Measurements from ENCODE around the gene SIT1. TPM values are rescaled to one million over a fixed set of nuclear protein-coding genes. Genes with fewer than 3 reads are reported as not detected.
"Not testable (repeated sequence)": the region's sequence is repeated elsewhere in the genome, so short reads cannot be mapped to it uniquely, and the experiment has no call there.

Gene SIT1
- total RNA-seq, 1 donor from 2014 or later = not detected

DNA sequence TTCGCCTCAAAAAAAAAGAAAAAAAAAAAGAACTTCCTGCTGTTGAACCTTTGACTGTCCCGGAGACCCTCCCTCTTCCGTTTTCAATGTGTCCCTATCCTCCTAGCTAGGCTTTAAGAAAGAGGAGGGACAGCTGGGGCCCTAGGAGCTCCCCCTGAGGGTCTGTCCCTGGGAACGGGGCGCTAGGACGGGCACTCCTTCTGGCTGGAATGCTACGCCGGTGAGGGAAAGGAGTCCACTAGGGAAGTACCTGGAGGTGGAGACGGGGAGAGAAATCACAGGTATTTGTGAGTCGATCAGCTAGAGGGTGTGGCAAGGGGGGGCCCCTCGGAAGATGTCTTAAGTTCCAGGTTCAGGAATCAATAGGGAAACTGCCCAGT lies 4.6 kb downstream of the SIT1 start:
- DNase-seq (ENCODE audit: low spot score) = no peak
- intact Hi-C loops (cut with DNase I) = loop anchor here (5.0 kb wide), 1 partner anchor 39 kb away; the partner anchor contains the start of gene TESK1

GRCh38 chr9:35645736-35646135 lies 5.0 kb downstream of the SIT1 start:
- not testable (repeated sequence) for DNase-seq (ENCODE audit: low spot score)
- intact Hi-C loops (cut with DNase I) = loop anchor here (5.0 kb wide), 1 partner anchor 38 kb away; the partner anchor contains the start of gene TESK1

DNA sequence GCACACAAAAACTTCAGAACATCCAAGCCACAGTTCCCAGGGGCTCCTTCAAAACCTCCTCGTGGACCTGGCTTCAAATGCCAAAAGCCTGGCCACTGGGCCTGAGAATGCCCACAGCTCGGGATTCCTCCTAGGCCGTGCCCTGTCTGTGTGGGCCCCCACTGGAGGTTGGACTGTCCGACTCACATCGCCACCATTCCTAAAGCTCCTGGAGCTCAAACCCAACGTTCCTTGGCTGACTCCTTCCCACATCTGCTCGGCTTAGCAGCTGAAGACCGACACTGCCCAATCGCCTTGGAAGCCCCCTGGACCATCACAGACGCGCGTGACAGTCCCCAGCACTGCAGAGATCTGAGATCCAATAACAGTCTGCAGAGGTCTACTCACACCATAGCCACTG lies 7.7 kb downstream of the SIT1 start:
- intact Hi-C loops (cut with DNase I) = no loop called here
- no peak for DNase-seq (ENCODE audit: low spot score)

DNA sequence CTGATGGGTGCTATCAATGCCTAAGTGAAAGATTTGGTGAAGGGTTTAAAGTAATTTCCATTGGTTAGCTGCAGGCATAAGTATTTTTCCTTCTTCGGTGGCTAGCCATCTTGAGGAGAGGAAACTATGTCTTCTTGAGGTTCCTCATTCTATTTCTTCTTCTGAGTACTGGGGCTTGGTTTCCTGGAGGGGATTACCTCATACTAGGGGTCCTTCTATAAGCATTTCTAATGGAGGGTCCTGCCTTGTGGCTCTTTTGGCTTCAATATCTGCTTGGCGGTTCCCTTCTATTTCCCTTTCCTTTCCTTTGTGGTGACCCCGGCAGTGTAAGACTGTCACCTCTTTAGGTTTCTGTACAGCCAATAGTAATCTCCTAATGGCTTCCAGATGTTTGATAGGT lies 9.3 kb downstream of the SIT1 start:
- intact Hi-C loops (cut with DNase I) = not testable (repeated sequence)

GRCh38 chr9:35640431-35640830 lies 10.3 kb downstream of the SIT1 start:
- DNase-seq (ENCODE audit: low spot score); intact Hi-C loops (cut with DNase I): not testable (repeated sequence)

More for the DNA sequence above, 9.3 kb downstream of the SIT1 start:
- not testable (repeated sequence) for DNase-seq (ENCODE audit: low spot score)

DNA sequence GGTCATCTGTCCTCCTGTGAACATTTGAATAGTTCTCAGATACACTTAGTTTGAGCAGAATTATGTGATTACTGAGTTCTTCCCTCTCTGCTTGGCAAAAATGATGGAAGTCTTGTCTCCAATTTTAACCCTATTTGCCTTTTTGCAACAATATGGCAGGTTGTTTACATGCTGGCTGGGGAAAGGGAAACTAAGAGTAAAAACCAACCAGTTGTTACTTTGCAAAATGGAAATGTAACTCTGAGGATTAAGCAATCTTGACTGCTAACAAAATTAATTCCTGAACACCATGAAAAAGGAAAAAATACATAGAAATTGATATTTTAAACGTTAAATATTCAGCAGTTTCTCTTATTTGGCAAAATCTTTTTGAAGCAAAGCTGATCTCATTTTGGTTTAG lies 11.1 kb downstream of the SIT1 start:
- intact Hi-C loops (cut with DNase I) = no loop called here
- no peak for DNase-seq (ENCODE audit: low spot score)

DNA sequence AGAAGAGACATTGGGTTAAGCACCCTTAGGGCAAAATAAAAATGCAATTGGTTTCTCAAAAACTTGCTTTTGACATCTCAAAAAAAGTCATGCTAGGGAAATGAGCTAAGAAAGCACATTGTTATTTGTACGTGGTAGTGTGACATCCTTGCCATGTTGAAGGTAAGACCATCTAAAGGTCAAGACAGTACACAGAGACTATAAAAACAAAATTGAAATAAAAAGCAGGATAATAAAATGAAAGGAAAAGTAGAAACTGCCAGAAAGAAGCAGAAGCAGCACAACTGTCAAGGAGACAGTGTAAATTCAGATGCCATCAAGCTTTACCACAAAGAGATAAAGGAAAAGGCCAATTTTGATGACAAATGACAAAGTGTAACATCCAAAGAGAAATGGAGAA lies 11.5 kb downstream of the SIT1 start:
- intact Hi-C loops (cut with DNase I); DNase-seq (ENCODE audit: low spot score): not testable (repeated sequence)

DNA sequence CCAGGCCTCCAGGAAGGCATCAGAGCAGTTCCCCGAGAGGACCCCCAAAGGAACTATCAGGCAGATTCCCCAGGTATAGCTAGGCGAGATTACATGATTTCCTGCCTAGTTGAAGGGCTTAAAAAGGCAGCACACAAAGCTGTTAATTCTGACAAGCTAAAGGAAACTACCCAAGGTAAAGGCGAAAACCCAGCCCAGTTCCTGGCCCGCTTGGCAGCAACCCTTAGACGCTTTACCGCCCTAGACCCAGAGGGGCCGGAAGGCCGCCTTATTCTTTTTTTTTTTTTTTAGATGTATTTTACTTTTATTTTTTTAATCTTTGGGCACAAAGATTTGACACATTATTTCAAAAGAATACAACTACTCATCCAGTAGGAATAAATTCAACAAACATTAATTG lies 12.0 kb downstream of the SIT1 start:
- DNase-seq (ENCODE audit: low spot score); intact Hi-C loops (cut with DNase I): not testable (repeated sequence)

DNA sequence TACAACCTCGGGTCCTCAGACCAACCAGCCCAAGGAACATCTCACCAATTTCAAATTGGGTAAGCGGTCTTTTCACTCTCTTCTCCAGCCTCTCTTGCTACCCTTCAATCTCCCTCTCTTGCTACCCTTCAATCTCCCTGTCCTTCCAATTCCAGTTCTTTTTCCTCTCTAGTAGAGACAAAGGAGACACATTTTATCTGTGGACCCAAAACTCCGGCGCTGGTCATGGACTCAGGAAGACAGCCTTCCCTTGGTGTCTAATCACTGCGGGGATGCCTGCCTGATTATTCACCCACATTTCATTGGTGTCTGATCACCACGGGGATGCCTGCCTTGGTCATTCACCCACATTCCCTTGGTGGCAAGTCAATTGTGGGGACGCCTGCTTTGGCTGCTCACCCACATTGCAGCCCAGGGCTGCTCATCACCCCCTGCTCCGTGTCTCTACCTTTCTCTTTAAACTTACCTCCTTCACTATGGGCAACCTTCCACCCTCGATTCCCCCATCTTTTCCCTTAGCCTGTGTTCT lies 13.2 kb downstream of the SIT1 start:
- intact Hi-C loops (cut with DNase I); DNase-seq (ENCODE audit: low spot score): not testable (repeated sequence)

GRCh38 chr9:35636877-35637246 lies 13.9 kb downstream of the SIT1 start:
- intact Hi-C loops (cut with DNase I); DNase-seq (ENCODE audit: low spot score): not testable (repeated sequence)

GRCh38 chr9:35636135-35636876 lies 14.4 kb downstream of the SIT1 start:
- intact Hi-C loops (cut with DNase I) = no loop called here
- DNase-seq (ENCODE audit: low spot score) = no peak

DNA sequence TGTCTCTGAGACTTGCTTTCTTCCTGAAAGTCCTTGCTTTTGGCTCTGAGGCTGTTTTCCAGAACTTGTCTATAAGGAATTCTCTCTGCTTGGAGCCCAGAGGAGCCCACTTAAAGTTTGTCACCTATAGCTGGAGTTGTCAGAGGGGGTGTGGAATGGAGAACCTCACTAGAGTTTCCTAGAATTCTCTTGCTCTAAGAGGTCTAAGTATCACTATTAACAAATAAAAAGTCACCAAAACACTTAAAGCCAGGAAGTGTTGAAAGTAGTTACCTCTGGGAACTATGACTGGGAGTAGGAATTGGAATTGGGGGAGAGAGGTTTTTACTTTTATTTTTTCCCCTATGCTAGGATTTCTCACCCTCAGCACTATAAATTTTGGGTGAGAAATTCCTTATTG lies 15.0 kb downstream of the SIT1 start:
- no peak for DNase-seq (ENCODE audit: low spot score)
- intact Hi-C loops (cut with DNase I) = no loop called here

GRCh38 chr9:35629597-35629996 lies 21.1 kb downstream of the SIT1 start:
- no peak for DNase-seq (ENCODE audit: low spot score)
- intact Hi-C loops (cut with DNase I) = no loop called here

DNA sequence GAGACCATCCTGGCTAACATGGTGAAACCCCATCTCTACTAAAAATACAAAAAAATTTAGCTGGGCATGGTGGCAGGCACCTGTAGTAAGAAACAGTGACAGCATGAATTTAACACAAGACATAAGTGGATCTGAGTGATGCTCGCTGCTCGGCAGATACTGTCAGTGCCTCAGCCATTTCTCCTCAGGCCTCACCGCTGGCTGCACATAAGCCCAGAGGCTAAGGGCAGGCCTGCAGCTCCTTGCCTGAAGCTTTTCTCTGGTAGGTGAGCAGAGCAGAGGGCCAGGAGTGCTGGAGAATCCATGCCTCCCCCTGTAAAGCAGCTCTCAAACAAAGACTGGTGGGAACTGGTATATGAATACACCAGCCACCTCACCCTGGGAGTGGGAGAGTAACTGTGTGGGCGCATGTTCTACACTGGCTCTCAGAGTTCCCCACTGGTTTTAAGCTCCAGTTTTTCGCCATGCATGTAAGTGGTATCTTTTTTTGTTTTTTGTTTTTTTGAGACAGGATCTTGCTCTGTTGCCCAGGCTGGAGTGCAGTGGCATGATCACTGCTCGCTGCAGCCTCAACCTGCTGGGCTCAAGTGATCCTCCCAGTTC lies 22.2 kb downstream of the SIT1 start:
- DNase-seq (ENCODE audit: low spot score) = peak; percentile 20
- intact Hi-C loops (cut with DNase I) = no loop called here

DNA sequence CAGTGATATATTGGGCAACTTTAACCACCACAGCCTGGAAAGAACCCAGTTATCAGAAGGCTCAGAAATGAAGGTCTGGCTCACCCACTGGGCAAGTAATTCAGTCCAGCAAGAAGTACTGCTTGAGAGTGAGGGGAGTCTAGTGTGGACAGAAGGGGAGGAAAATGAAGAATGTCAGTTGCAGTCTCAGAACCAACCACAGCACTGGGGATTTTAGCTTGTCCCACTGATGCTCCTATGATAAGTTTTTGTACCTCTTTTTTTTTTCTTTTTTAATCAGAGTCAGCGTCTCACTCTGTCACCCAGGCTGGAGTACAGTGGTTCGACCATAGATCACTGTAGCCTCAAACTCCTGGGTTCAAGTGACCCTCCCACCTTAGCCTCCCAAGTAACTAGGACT lies 23.2 kb downstream of the SIT1 start:
- intact Hi-C loops (cut with DNase I) = no loop called here
- DNase-seq (ENCODE audit: low spot score) = no peak

- intact Hi-C loops (cut with DNase I) = no loop called here
- no peak for DNase-seq (ENCODE audit: low spot score)
Measured at GRCh38 chr9:35619800-35620158, 31.0 kb downstream of the SIT1 start.

DNA sequence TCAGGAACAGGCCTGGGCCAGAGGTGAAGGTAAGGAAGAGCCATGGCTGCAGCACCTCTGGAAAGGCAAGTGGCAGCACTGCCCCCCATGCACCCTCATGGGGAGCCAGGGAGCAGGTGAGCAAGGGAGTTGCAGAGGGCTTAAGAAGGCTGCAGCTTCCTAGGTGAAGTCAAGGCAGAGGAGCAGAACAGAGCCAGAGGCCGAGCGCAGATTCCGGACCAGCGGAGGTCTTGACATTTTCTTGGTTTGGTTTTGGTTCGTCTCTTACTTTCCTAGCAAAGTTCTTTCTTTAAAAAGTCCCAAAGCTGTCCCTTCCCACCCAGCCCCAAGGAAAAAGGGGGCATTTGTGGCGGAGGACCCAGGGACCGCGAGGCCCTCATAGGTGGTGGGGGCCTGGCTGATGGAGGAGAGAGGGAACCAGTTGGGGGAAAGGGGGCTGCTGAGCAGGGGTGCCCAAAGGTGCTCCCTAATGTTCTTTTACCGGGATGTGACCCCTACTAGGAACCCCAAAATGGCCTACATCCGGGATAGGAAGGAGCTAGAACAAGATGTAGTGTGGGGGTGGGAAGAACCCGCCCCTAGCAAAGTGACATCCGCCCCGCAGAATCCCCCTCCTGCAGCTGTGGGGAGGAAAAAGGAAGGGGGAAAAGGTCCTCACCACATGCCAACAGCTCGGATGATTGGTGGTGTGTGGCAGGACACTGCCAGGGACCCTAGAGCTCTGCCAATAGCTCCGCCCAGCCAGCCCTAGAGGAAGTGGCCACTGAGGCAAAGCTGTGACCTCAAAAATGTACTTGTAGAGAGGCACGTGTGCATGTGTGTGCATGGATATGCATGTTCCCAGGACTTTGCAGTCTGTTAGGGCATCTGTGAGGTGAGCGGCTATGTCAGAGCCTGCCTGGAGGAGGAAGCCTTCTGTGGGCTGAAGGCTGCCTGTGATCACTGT lies 31.6 kb downstream of the SIT1 start:
- intact Hi-C loops (cut with DNase I) = no loop called here
- DNase-seq (ENCODE audit: low spot score) = no peak

GRCh38 chr9:35618325-35618727 lies 32.4 kb downstream of the SIT1 start, which contains the start of gene CD72:
CD72 (minus strand) TSS chr9:35618413; CDS start chr9:35618303, 110 bp downstream.
- intact Hi-C loops (cut with DNase I) = no loop called here
- DNase-seq (ENCODE audit: low spot score) = no peak

GRCh38 chr9:35617548-35617947 lies 33.2 kb downstream of the SIT1 start:
- intact Hi-C loops (cut with DNase I) = no loop called here
- no peak for DNase-seq (ENCODE audit: low spot score)
